HG02970 (cell line): ENCODE results near the gene FAH.
A peak's percentile ranks its signal among the peaks of the same experiment; 100 is the strongest.
"Not testable (repeated sequence)": the region's sequence is repeated elsewhere in the genome, so short reads cannot be mapped to it uniquely, and the experiment has no call there.

Experiments used
- ATAC-seq: cut with Tn5 transposase; IDR thresholded peaks from one replicate; pipeline ENCODE4 v1.9.1; 2021; ENCODE audit warnings: mild to moderate bottlenecking, moderate library complexity, moderate number of reproducible peaks; ENCODE audit not compliant: unreplicated experiment, low FRiP score

FAH gene

GRCh38 chr15:80151148-80151547 lies 1.7 kb upstream of the FAH start:
- no peak for ATAC-seq

DNA sequence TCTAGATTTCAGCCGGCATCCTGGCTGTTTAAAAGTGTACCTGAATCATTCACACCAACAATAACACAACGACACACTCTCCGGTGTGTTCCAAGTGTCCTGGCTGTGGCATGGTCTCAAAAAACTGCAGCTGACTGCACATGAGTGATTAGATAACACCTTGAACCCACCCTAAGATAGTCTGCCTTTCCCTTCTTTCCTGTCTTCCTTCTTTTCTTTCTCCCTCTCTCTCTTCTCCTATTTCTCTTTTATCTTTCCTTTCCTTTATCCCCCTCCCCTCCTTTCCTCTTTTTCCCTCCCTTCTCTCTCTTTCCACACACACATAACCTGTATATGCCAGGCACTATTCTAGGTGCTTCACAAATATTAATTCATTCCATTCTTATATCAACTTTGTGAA lies 1.2 kb upstream of the FAH start:
- ATAC-seq = no peak

GRCh38 chr15:80152180-80152895 lies 461 bp upstream of the FAH start:
- ATAC-seq = peak; percentile 56

DNA sequence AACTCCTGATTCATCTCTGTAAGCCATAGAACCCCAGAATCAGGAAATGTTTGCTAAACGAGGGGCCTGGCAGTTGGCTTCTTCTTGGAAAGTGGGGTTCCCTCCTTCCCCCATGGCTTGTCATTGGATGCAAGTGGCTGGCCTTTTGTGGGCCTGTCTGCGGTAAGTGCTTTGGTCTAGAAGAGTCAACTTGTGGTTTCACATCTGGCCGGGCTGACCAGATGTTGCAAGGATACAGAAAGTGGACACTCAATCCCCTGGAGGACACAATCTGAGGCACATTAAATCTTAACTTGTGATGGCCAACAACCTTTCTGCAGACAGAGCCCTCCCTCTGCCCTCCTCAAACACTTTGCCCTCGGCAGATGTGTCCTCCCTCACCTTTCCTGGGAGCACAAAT lies 1.1 kb downstream of the FAH start:
- no peak for ATAC-seq

DNA sequence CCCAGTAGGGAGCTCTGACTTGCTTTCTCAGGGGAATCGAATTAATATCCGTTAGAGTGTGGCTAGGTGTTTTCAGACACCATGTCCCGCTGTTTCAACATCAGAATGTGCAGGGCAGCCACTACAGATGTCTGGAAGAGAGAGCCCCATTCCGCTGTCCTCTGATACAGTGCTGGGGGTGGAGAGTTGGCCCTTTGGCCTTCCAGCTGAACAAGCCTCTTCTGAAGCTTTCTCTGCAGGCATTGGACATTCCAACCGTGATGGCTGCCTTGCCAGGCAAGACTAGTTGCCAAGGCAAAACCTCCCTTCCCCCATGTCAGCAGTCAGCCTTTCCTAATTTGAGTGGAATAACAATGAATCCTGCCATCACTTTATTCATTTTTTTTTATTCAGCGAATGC lies 1.5 kb downstream of the FAH start:
- ATAC-seq = no peak

GRCh38 chr15:80155001-80155377 lies 2.2 kb downstream of the FAH start:
- ATAC-seq = no peak

DNA sequence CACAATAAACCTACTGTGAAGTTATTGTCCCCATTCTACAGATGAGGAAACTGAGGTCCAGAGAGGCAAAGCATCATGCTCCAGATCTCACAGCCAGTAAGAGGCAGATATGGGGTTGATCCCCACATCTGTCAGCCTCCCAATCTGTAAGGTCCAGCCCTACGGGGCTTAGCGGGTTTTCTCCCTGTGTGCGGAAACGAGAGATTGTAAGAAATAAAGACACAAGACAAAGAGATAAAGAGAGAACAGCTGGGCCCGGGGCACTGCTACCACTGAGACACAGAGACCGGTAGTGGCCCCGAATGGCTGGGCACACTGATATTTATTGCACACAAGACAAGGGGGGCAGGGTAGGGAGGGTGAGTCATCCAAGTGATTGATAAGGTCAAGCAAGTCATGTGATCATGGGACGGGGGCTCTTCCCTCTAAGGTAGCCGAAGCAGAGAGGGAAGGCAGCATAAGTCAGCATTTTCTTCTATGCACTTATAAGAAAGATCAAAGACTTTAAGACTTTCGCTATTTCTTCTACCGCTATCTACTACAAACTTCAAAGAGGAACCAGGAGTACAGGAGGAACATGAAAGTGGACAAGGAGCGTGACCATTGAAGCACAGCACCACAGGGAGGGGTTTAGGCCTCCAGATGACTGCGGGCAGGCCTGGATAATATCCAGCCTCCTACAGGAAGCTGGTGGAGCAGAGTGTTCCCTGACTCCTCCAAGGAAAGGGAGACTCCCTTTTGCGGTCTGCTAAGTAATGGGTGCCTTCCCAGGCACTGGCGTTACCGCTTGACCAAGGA lies 2.8 kb downstream of the FAH start:
- not testable (repeated sequence) for ATAC-seq

DNA sequence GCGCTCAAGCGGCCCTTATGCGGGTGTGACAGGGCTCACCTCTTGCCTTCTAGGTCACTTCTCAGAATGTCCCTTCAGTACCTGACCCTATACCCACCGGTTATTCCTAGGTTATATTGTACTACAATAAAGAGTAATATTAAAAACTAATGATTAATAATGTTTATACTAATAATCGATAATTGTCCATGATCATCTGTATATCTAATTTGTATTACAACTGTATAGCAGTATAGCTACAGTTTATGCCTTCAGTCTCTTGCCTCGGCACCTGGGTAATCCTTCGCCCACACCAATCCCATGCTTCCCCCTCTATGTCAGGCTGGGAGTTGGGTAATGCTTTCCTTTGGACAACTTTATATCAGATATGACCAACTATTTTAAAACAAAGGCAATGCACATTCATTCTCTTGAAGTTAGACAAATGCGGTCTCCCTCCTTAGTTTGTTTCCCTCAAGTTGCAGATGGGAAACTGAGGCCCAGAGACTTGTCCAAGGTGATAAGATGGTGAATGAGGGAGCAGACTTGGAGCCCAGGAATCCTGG lies 3.4 kb downstream of the FAH start:
- no peak for ATAC-seq

- ATAC-seq = no peak
Measured at GRCh38 chr15:80157215-80157614, 4.4 kb downstream of the FAH start.

GRCh38 chr15:80159301-80159700 lies 6.5 kb downstream of the FAH start:
- ATAC-seq = no peak

DNA sequence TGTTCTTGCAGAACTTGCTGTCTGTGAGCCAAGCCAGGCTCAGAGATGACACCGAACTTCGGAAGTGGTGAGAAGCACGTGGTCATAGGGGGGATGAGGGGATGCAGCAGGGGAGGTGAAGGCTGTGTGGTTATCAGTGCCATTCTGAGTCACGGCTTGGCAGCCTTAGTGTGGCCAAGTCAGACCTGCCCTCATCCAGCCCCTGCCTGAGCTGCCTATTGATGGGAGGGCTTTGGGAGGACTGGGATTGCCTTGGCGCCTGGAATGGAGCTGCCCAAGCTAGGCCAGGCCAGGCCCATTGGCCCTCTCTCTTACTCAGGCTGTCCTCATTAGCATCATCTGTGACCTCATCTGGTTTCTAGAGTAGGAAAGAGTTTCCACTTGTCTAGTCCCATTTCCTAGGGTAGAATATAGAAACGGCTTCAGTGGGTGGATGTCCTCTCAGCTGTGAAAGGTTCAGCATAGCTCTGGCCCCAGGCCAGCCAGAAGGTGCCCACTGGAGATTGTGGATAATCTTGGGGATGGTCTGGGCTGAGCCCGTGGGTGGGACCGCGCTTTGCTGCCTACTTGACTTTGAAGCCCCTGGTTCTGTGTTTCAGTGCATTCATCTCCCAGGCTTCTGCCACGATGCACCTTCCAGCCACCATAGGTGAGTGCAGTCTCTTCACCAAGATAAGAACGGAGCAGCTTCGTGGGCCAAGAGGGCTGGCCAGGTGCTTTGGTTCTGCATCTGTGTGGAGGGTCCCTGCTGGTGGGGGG lies 7.2 kb downstream of the FAH start:
- ATAC-seq = no peak

- ATAC-seq = no peak
Measured at GRCh38 chr15:80160570-80161156, 7.9 kb downstream of the FAH start.

- no peak for ATAC-seq
Measured at GRCh38 chr15:80161468-80162016, 8.7 kb downstream of the FAH start.

GRCh38 chr15:80162059-80162554 lies 9.3 kb downstream of the FAH start:
- no peak for ATAC-seq

- no peak for ATAC-seq
Measured at GRCh38 chr15:80163217-80163616, 10.4 kb downstream of the FAH start.

DNA sequence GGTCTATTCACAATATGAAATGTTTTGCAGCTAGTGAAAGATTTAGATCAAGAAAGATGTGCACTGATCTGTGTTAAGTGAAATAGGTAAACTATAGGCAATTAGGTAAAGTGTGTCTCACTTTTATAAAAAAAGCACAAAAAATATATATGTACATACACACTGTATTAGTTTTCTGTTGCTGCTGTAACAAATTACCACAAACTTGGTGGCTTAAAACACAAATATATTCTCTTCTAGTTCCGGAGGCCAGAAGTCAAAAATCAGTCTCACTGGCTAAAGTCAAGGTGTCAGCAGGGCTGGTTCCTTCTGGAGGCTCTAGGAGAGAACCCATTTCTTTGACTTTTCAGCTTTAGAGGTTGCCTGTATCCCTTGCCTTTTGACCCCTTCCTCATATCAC lies 11.1 kb downstream of the FAH start:
- no peak for ATAC-seq

DNA sequence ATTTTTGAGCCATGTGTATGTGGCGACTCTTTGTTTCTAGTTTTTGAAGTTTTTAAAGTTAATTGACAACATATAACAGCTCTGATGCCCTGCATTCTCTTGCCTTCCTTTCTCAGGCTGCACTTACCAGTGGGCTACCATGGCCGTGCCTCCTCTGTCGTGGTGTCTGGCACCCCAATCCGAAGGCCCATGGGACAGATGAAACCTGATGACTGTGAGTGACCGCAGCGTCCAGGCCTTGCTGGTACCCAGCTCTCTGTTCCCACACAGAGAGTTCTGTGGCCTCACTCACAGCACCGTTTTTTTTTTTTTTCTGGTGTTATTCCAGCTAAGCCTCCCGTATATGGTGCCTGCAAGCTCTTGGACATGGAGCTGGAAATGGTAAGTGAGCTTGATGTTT lies 15.1 kb downstream of the FAH start:
- no peak for ATAC-seq

DNA sequence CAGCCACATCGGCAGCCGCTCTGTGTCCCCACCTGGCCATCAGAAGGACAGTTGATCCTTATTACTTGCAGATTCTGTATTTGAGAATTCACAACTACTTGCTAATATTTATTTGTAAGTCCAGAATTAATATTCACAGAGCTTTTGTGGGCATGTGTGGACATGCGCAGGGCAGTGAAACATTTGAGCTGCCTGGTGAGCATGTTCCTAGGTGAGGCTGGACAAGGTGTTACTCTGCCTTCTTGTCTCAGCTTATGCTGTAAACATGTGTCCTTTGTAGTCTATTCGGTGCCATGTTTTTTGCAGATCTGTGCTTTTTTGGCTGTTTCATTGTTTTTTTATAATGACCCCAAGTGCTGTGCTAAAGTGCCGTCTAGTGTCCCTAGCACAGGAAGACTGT lies 15.6 kb downstream of the FAH start:
- no peak for ATAC-seq

GRCh38 chr15:80169768-80170357 lies 17.1 kb downstream of the FAH start:
- no peak for ATAC-seq

DNA sequence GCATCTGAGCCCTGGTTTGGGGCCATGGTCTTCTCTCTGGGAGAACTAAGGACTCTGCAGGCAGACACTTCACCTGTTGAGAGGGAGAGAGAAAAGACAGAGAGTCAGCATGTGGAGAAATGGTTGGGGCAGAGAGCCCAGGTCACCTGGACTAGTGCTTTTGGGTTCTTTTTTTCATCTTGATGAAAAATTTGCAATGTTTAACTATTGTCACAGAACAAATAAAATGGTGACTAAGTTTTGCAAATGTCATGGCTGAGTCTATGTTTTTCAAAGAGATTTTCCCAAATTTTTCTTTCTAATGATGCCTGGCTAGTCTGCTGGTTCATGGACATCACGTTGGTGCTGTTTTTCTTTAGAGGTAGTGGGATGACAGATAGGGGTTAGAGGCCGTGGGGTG lies 17.8 kb downstream of the FAH start:
- ATAC-seq = no peak
